DMS 273 (cell line): ENCODE measurements around the gene PLXNA3.

Source experiments
- DNase-seq: peaks from one replicate; lab custom pipeline; 2025; ENCODE audit not compliant: unreplicated experiment; lab: John Stamatoyannopoulos, UW

The PLXNA3 gene

GRCh38 chrX:154435171-154435733 is 22.8 kb upstream of the PLXNA3 start:
- no peak for DNase-seq

DNA sequence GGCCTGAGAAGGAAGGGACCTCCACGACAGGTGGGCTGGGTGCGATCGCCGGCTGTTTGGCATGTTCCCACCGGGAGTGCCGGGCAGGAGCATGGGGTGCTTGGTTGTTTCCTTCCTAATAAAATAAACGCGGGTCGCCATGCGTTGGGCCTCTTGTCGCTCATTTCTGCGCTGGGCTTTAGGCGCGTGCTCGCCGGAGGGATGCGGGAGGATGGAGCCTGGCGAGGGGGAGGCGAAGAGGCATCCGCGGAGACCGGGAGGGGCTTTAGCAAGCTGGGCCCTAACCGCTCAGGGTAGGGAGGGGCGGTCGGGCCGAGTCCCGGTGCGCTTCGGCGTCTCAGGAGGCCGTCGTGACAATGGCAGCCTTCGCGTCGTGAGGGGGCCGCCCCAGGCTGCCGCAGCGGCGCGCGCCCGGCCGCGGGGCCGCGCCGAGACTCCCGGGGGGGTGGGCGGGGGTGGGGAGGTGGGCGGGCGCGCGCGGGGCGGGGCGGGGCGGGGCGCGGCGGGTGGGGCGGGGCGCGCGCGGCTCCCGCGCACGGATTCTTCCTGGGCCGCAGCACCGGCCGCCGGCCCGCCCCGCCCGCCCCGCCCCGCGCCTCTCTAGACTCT is 21.6 kb upstream of the PLXNA3 start:
- peak; percentile 77 for DNase-seq

DNA sequence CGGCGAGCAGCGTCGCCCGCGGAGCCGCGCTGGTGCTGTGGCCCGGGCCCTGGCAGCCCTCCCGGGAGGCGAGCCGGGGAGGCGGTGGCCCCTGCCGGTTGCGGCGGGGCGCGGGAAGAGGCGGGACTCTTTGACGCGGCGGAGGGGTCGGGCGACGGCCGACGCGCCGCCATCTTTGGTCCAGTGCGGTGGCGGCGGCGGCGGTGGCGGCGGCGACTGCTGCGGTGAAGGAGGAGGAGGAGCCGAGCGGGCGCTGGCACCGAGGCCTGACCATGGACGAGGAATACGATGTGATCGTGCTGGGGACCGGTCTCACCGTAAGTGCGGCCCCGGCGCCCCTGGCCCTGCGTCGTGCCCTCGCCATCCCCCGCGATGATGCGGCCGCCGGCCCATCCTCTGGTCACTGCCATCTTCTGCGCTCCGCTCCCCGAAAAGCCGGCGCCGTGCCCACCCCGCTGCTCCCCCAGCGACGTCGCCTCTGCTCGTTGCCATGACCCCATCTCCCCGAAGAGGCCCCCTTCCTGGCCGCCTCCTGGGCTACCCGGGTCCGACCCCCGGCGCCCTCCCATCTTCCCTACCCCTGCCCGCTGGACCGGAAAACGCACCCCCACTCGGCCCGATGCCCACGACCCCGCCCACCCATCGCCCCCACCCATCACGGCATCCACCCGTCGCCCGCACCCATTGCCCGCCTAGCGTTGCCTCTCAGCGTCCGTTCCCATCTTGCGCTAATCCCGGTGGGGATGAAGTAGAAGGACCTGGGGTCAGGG is 20.9 kb upstream of the PLXNA3 start, which contains the start of gene GDI1:
GDI1 (plus strand) TSS at position 172 of the 770 bp plus-strand sequence; CDS start at position 273, 101 bp downstream.
- peak; percentile 77 for DNase-seq

GRCh38 chrX:154437971-154438893 is 19.8 kb upstream of the PLXNA3 start:
- no peak for DNase-seq

DNA sequence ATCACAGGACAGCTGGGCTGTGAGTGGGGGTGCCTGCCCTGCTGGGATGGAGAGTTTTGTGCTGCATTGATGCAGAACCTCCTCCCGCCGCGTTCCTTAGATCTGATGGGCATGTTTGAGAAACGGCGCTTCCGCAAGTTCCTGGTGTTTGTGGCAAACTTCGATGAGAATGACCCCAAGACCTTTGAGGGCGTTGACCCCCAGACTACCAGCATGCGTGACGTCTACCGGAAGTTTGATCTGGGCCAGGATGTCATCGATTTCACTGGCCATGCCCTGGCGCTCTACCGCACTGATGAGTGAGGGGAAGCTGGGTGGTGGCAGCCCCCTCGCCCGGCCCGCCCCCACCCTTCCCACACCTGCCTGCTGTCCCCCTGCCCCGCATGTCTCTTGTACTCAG is 18.2 kb upstream of the PLXNA3 start:
- no peak for DNase-seq

DNA sequence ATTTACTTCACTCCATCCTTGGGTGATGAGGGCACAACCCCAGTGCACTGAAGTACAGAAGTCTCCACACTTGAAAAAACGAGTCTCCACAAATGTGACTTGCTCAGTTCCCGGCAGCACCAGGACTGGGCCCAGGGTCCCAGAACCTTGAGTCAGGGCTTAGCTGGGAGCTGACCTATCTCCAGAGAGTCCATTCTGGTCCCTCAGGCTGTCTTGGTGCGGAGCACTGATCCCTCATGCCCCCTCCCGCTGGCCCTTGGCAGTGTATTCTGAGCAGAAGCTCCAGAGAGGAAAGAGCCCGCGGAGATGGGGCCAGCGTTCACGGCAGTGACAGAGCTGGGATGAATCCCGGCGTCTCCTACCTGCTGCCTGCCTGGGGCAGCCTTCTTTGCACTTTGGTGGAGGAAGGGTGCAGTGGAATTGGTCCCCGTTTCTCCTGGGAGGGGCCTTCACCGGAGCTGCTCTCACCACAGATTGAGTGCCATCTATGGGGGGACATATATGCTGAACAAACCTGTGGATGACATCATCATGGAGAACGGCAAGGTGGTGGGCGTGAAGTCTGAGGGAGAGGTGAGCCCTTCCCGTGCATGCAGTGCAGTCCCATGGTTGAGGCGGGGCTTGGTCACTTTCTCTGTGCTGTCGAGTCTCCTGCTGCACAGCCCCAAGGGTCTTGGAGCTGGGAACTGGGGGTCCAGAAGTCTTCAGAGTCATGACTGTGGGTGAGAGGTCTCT is 17.3 kb upstream of the PLXNA3 start:
- DNase-seq: no peak

GRCh38 chrX:154441564-154441963 is 16.5 kb upstream of the PLXNA3 start:
- no peak for DNase-seq

GRCh38 chrX:154441984-154442707 is 15.9 kb upstream of the PLXNA3 start:
- DNase-seq: no peak

DNA sequence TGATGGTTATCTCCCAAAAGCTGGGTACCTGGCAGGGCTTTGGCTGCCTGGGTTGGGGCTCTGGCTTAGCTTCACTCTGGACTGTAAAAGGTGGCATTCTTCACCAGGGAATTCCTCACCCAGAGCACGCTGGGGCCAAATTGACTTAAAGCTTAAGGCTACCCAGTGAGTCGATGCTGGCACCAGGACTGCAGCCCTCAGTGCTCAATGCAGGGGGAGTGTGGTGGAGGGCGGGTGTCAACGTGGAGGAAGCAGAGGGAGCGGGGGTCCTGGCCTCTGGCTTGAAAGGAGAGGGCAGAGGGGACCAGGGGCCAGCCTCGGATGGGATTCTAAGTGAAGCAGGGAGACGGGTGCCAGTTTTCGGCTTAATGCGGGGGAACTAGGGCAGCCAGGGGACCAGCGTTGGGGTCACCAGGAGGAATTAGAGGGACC is 14.6 kb upstream of the PLXNA3 start:
- peak; percentile 59 for DNase-seq

GRCh38 chrX:154443992-154444754 is 13.9 kb upstream of the PLXNA3 start, which contains the start of gene FAM50A:
TSS of gene FAM50A (plus strand) at chrX:154444141. CDS start at chrX:154444236, 95 bp downstream.
- DNase-seq: peak; percentile 84

GRCh38 chrX:154444755-154445246 is 13.3 kb upstream of the PLXNA3 start:
- no peak for DNase-seq

GRCh38 chrX:154445776-154446175 is 12.3 kb upstream of the PLXNA3 start:
- DNase-seq: no peak

DNA sequence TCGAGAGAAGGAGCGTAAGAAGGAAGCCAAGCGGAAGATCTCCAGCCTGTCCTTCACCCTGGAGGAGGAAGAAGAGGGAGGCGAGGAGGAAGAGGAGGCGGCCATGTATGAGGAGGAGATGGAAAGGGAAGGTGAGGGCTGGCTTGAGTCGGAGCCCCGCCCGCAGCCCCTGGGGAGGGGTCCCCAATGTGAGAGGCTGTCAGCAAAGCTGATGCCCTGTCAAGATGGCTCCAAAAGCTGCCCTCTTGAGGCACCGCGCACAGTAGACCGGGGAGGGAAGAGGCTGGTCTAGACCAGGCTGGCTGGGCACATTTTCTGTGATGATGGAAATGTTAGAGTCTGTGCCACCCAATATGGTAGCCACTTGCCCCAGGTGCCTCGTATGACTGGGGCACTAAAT is 11.7 kb upstream of the PLXNA3 start:
- DNase-seq: no peak

GRCh38 chrX:154448484-154448883 is 9.6 kb upstream of the PLXNA3 start:
- no peak for DNase-seq

GRCh38 chrX:154449618-154450017 is 8.5 kb upstream of the PLXNA3 start:
- DNase-seq: no peak

DNA sequence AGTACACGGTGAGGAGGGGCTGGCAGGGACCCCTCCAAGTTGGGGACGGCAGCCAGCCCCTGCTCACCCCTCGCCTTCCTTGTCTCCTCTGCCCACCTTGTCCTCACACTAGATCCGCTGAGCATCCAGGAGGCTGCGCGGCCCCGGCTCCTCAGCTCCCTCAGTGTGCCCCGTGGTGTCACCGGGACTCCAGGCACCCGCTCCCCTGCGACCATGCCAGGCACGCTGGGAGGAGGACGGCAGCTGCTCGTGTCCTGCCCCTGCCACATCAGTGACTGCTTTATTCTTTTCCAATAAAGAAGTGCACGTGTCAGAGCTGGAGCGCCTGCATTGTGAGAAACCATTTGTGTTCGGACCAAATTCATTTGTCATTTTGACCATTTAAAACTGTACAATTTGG is 7.8 kb upstream of the PLXNA3 start:
- no peak for DNase-seq

DNA sequence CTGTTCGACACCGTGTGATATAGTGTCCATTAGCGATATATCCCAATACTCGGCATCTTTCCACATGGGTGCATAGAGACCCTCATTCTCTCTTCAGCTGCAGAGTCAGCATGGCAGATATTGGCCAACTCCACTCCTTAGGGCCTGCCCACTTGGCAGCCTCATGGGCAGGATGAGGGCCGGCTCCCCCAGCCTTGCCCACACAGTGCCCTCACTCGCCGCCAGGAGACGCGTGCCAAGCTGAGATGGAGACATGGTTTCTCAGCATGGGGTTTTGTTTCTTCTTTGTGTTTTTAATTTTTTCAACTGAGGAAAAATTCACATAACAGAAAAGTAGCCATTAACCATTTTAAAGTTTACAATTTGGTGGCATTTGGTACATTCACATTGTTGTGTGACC is 5.3 kb upstream of the PLXNA3 start:
- DNase-seq: no peak

- peak; percentile 70 for DNase-seq
Measured at GRCh38 chrX:154457491-154458115, 478 bp upstream of the PLXNA3 start.
